Rectal smooth muscle tissue (tissue), 1 donor: ENCODE data around the gene ZMYND19.

Source experiments
- H3K27ac ChIP-seq: one replicate; pipeline ENCODE4 v1.7.0; 2013; ENCODE audit warnings: low read depth, low read length, inconsistent platforms
- H3K27me3 ChIP-seq: one replicate; pipeline ENCODE4 v1.7.0; 2013; ENCODE audit warnings: low read length; ENCODE audit not compliant: control insufficient read depth, insufficient read depth
- H3K36me3 ChIP-seq: one replicate; pipeline ENCODE4 v1.7.0; 2013; ENCODE audit warnings: low read length; ENCODE audit not compliant: control insufficient read depth, insufficient read depth
- H3K4me1 ChIP-seq: one replicate; pipeline ENCODE4 v1.7.0; 2013; ENCODE audit warnings: low read length; ENCODE audit not compliant: control insufficient read depth, insufficient read depth
- H3K4me3 ChIP-seq: one replicate; pipeline ENCODE4 v1.7.0; 2013; ENCODE audit warnings: low read length
- H3K9ac ChIP-seq: one replicate; pipeline ENCODE4 v1.7.0; 2013; ENCODE audit warnings: low read length

Gene ZMYND19

GRCh38 chr9:137593176-137593575 is 2.9 kb upstream of the ZMYND19 start:
- Histone ChIP-seq H3K4me3 (no peak overlapping the region), H3K4me1 (peaks cover 8% of the 10 kb centered on the region), H3K27me3 (no peaks in the 10 kb centered on the region), H3K9ac (no peak overlapping the region), H3K27ac (no peak overlapping the region), H3K36me3 (peaks cover under 1% of the 10 kb centered on the region)

GRCh38 chr9:137592767-137593166 is 2.5 kb upstream of the ZMYND19 start:
- H3K9ac ChIP-seq: no peak overlapping the region
- no peak overlapping the region for H3K27ac ChIP-seq
- H3K27me3 ChIP-seq: no peaks in the 10 kb centered on the region
- H3K4me1 ChIP-seq: peaks cover 8% of the 10 kb centered on the region
- peaks cover 3% of the 10 kb centered on the region for H3K36me3 ChIP-seq
- no peak overlapping the region for H3K4me3 ChIP-seq

GRCh38 chr9:137590123-137590468 is 216 bp downstream of the ZMYND19 start:
- Histone ChIP-seq H3K4me1 (peaks cover 8% of the 10 kb centered on the region), H3K27ac (no peak overlapping the region), H3K36me3 (peaks cover 9% of the 10 kb centered on the region), H3K27me3 (no peaks in the 10 kb centered on the region), H3K4me3 (peak overlapping the region; percentile 65), H3K9ac (no peak overlapping the region)

GRCh38 chr9:137589441-137590122 is 730 bp downstream of the ZMYND19 start:
- Histone ChIP-seq H3K27ac (no peak overlapping the region), H3K9ac (peak overlapping the region; percentile 6)

GRCh38 chr9:137588891-137589290 is 1.4 kb downstream of the ZMYND19 start:
- Histone ChIP-seq H3K4me3 (peak overlapping the region; percentile 65), H3K36me3 (peaks cover 9% of the 10 kb centered on the region), H3K9ac (no peak overlapping the region), H3K4me1 (peaks cover 8% of the 10 kb centered on the region), H3K27ac (no peak overlapping the region), H3K27me3 (no peaks in the 10 kb centered on the region)

More at GRCh38 chr9:137589441-137590122, 730 bp downstream of the ZMYND19 start:
- Histone ChIP-seq H3K4me1 (peaks cover 8% of the 10 kb centered on the region), H3K36me3 (peaks cover 9% of the 10 kb centered on the region), H3K27me3 (no peaks in the 10 kb centered on the region), H3K4me3 (peak overlapping the region; percentile 65)

- Histone ChIP-seq H3K9ac (no peak overlapping the region), H3K36me3 (peaks cover 10% of the 10 kb centered on the region), H3K27ac (no peak overlapping the region), H3K4me1 (peaks cover 8% of the 10 kb centered on the region), H3K27me3 (no peaks in the 10 kb centered on the region), H3K4me3 (no peak overlapping the region)
Observed at GRCh38 chr9:137588311-137588710, 2.0 kb downstream of the ZMYND19 start.

- Histone ChIP-seq H3K4me1 (peaks cover 8% of the 10 kb centered on the region), H3K36me3 (peaks cover 22% of the 10 kb centered on the region), H3K27me3 (no peaks in the 10 kb centered on the region), H3K9ac (no peak overlapping the region), H3K4me3 (no peak overlapping the region), H3K27ac (no peak overlapping the region)
Observed at GRCh38 chr9:137586854-137587253, 3.5 kb downstream of the ZMYND19 start.

- Histone ChIP-seq H3K4me1 (peaks cover 2% of the 10 kb centered on the region), H3K27ac (no peak overlapping the region), H3K36me3 (peaks cover 25% of the 10 kb centered on the region), H3K27me3 (no peaks in the 10 kb centered on the region), H3K9ac (no peak overlapping the region), H3K4me3 (no peak overlapping the region)
Observed at GRCh38 chr9:137583957-137584356, 6.4 kb downstream of the ZMYND19 start.

GRCh38 chr9:137583347-137583746 is 7.0 kb downstream of the ZMYND19 start:
- Histone ChIP-seq H3K4me1 (peaks cover 2% of the 10 kb centered on the region), H3K27ac (no peak overlapping the region), H3K9ac (no peak overlapping the region), H3K27me3 (no peaks in the 10 kb centered on the region), H3K36me3 (peaks cover 25% of the 10 kb centered on the region), H3K4me3 (no peak overlapping the region)

GRCh38 chr9:137582286-137582860 is 7.9 kb downstream of the ZMYND19 start:
- Histone ChIP-seq H3K27me3 (no peaks in the 10 kb centered on the region), H3K4me1 (peaks cover 8% of the 10 kb centered on the region), H3K36me3 (peaks cover 22% of the 10 kb centered on the region), H3K27ac (no peak overlapping the region), H3K9ac (no peak overlapping the region), H3K4me3 (no peak overlapping the region)

GRCh38 chr9:137581361-137582285 is 8.7 kb downstream of the ZMYND19 start:
- H3K27ac ChIP-seq: no peak overlapping the region
- peaks cover 9% of the 10 kb centered on the region for H3K4me1 ChIP-seq
- H3K9ac ChIP-seq: no peak overlapping the region
- H3K36me3 ChIP-seq: peaks cover 20% of the 10 kb centered on the region
- no peaks in the 10 kb centered on the region for H3K27me3 ChIP-seq
- H3K4me3 ChIP-seq: no peak overlapping the region

GRCh38 chr9:137580954-137581322 is 9.4 kb downstream of the ZMYND19 start:
- Histone ChIP-seq H3K27me3 (no peaks in the 10 kb centered on the region), H3K9ac (no peak overlapping the region), H3K27ac (no peak overlapping the region)

More at GRCh38 chr9:137580954-137581322, 9.4 kb downstream of the ZMYND19 start:
- H3K36me3 ChIP-seq: peaks cover 22% of the 10 kb centered on the region
- peaks cover 9% of the 10 kb centered on the region for H3K4me1 ChIP-seq
- H3K4me3 ChIP-seq: no peak overlapping the region
